ENCODE data around the gene AHRR.
"Not testable (repeated sequence)": the region's sequence is repeated elsewhere in the genome, so short reads cannot be mapped to it uniquely, and the experiment has no call there.

- TF ChIP-seq CTCF (conservative IDR thresholded peaks at IDR 0.05; ENCODE audit: low read depth, low read length); EZH2 (IDR thresholded peaks at IDR 0.05; ENCODE audit: low read length, unreplicated experiment); EZH2phosphoT487 (IDR thresholded peaks at IDR 0.05; ENCODE audit: borderline replicate concordance, low read length): not testable (repeated sequence)
Measured at GRCh38 chr5:369869-370236, 48.3 kb downstream of the AHRR start.
